HepG2 (cell line): ENCODE results near the gene RNASE8. TPM values are rescaled to one million over a fixed set of nuclear protein-coding genes. Genes with fewer than 3 reads are reported as not detected.

Experiments used
- BCL6 ChIP-seq: IDR thresholded peaks from 2 replicates; pipeline ENCODE4 v1.6.1; 2016; ENCODE audit warnings: missing genetic modification reagents, missing compliant biosample characterization
- GATA4 ChIP-seq: sonication (generic); IDR thresholded peaks from 2 replicates; pipeline ENCODE4 v1.6.1; 2016; ENCODE audit warnings: antibody characterized with exemption, low read depth, borderline replicate concordance
- GATAD2A ChIP-seq: IDR thresholded peaks from 2 replicates; pipeline ENCODE4 v1.6.1; 2016
- KLF9 ChIP-seq: IDR thresholded peaks from 2 replicates; pipeline ENCODE4 v1.6.1; 2016; ENCODE audit warnings: low read depth
- NR2F6 ChIP-seq, 2 experiments: IDR thresholded peaks; 2 replicates each; pipeline ENCODE4 v1.6.1; 2016; ENCODE audit warnings: antibody characterized with exemption in 1 of 2, mild to moderate bottlenecking in 1 of 2
- PAWR ChIP-seq: sonication (generic); formaldehyde crosslinking; IDR thresholded peaks from 2 replicates; pipeline ENCODE4 v1.4.0; 2020; ENCODE audit warnings: missing genetic modification reagents, mild to moderate bottlenecking, borderline replicate concordance
- PAXIP1 ChIP-seq: sonication (generic); formaldehyde crosslinking; conservative IDR thresholded peaks from 2 replicates; pipeline ENCODE4 v1.4.0; 2020; ENCODE audit warnings: mild to moderate bottlenecking, missing genetic modification reagents, moderate library complexity
- SOX5 ChIP-seq: IDR thresholded peaks from 2 replicates; pipeline ENCODE4 v1.6.1; 2016; ENCODE audit warnings: borderline replicate concordance
- ZBED4 ChIP-seq: sonication (generic); formaldehyde crosslinking; IDR thresholded peaks from 2 replicates; pipeline ENCODE4 v1.4.0; 2020; ENCODE audit warnings: missing genetic modification reagents, borderline replicate concordance
- ZBTB1 ChIP-seq: sonication (generic); formaldehyde crosslinking; IDR thresholded peaks from 2 replicates; pipeline ENCODE4 v1.4.0; 2020; ENCODE audit warnings: missing genetic modification reagents, borderline replicate concordance
- ZBTB34 ChIP-seq: sonication (generic); formaldehyde crosslinking; IDR thresholded peaks from 2 replicates; pipeline ENCODE4 v1.8.0; 2022; ENCODE audit warnings: mild to moderate bottlenecking, missing genetic modification reagents
- ZFY ChIP-seq: sonication (generic); formaldehyde crosslinking; IDR thresholded peaks from 2 replicates; pipeline ENCODE4 v1.4.0; 2020; ENCODE audit warnings: missing genetic modification reagents
- ZNF18 ChIP-seq: sonication (generic); formaldehyde crosslinking; IDR thresholded peaks from 2 replicates; pipeline ENCODE4 v1.8.0; 2022; ENCODE audit warnings: mild to moderate bottlenecking, missing genetic modification reagents; ENCODE audit not compliant: insufficient replicate concordance
- ZNF672 ChIP-seq: sonication (generic); formaldehyde crosslinking; IDR thresholded peaks from 2 replicates; pipeline ENCODE4 v1.8.1; 2022; ENCODE audit warnings: missing genetic modification reagents
- polyA plus RNA-seq, 8 experiments: library from polyadenylated mRNA; depleted of rRNA in 3 of 8; stranded (reverse) in 7 of 8; unstranded in 1 of 8; fragments of >200 nt; fragmentation: Illumina TruSeq in 4 of 8; extraction: Trizol in 4 of 8; gene quantifications; 2 replicates each; pipeline versions ENCODE4 v1.2.1 to v1.2.3, GENCODE V29; 2011 to 2016; ENCODE audit warnings: low read depth in 4 of 8, missing spikeins in 1 of 8, mixed read lengths in 1 of 8; ENCODE audit not compliant: insufficient read depth in 1 of 8
- total RNA-seq, 5 experiments: library from RNA; depleted of rRNA; stranded (reverse); fragments of >200 nt; fragmentation: Illumina TruSeq; extraction: Trizol; gene quantifications; 2 replicates each; pipeline ENCODE4 v1.2.3, GENCODE V29; 2016; ENCODE audit warnings: low read depth in 1 of 5
- TF ChIP-seq, protein P1 (sequence below): sonication (generic); formaldehyde crosslinking; IDR thresholded peaks from 2 replicates; pipeline ENCODE4 v1.8.1; 2023; ENCODE audit warnings: mild to moderate bottlenecking, moderate library complexity, missing genetic modification reagents
- TF ChIP-seq, protein P2 (sequence below): IDR thresholded peaks from 2 replicates; pipeline ENCODE4 v1.6.1; 2016; ENCODE audit warnings: low read depth, borderline replicate concordance

RNASE8 gene
- total and polyA plus RNA-seq, 2 of the 13 experiments (the other 11 are each of a cell fraction or from before 2014, with no cell fraction given), result not detected

- TF ChIP-seq ZBED4 (CRISPR knock-in tag), result no peak
- peak; percentile 71 for TF ChIP-seq GATAD2A
- TF ChIP-seq BCL6 (CRISPR knock-in tag), result 0 out of 2 replicates have a peak, but pooled peaks have one; percentile 44
- TF ChIP-seq ZFY (CRISPR knock-in tag), result peak; percentile 43; the same call in 1 of the 2 replicates
- TF ChIP-seq ZNF672 (CRISPR knock-in tag), result no peak
- TF ChIP-seq ZBTB1, result no peak
- TF ChIP-seq ZBTB34, result peak; percentile 68; the same call in 1 of the 2 replicates
- TF ChIP-seq PAXIP1, result peak; percentile 56
- TF ChIP-seq, protein P1, sequence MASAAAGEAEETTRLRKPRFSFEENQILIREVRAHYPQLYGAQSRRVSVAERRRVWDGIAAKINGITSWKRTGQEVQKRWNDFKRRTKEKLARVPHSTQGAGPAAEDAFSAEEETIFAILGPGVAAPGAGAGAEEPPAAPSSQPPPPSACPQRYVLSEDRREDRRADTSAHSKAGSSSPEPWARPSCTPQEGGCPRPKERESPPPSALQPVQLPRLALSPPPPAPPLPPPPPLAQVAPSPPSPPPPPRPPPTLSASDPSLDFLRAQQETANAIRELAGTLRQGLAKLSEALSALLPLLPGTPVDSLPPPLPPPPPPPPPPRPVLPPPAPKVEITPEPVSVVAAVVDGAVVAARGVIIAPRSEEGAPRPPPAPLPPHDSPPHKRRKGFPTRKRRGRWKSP (CRISPR knock-in tag), result no peak
- TF ChIP-seq, protein P2, sequence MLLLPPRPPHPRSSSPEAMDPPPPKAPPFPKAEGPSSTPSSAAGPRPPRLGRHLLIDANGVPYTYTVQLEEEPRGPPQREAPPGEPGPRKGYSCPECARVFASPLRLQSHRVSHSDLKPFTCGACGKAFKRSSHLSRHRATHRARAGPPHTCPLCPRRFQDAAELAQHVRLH (CRISPR knock-in tag), result no peak
- no peak for TF ChIP-seq PAWR (CRISPR knock-in tag)
- TF ChIP-seq NR2F6 (IDR thresholded peaks at IDR 0.05), result peak; percentile 60; the same call in 1 of the 2 replicates
- peak; percentile 52; the same call in 1 of the 2 replicates for TF ChIP-seq NR2F6 (CRISPR knock-in tag; IDR thresholded peaks at IDR 0.05)
- peak; percentile 98 for TF ChIP-seq SOX5 (CRISPR knock-in tag)
- no peak for TF ChIP-seq KLF9 (CRISPR knock-in tag)
- peak; percentile 86 for TF ChIP-seq GATA4
- no peak for TF ChIP-seq ZNF18 (CRISPR knock-in tag)
These were observed 9.0 kb upstream of the RNASE8 start (continued) for GRCh38 chr14:21048638-21049037.
